Body of pancreas (tissue), 4 donors: ENCODE measurements around the gene SLC30A3.

ENCODE experiments used
- CTCF ChIP-seq, 7 experiments: fragments of 450-650 bp in 4 of 7; fragments of 200-600 bp in 3 of 7; sonication (generic) in 3 of 7; IDR thresholded peaks; one replicate each; pipeline ENCODE4 v1.5.1; 2016 to 2019; ENCODE audit warnings: antibody characterized with exemption in 7 of 7
- POLR2A ChIP-seq, 3 donors: fragments of 450-650 bp; IDR thresholded peaks; one replicate each; pipeline ENCODE4 v1.6.1; 2016; ENCODE audit warnings: antibody characterized with exemption in 3 of 3, mild to moderate bottlenecking in 2 of 3

GRCh38 chr2:27211943-27212625, 50.8 kb downstream of the SLC30A3 start, which contains the start of the genes ATRAID and SLC5A6:
- TF ChIP-seq CTCF (IDR thresholded peaks at IDR 0.05), result no peak
- TF ChIP-seq POLR2A (IDR thresholded peaks at IDR 0.05), result peak; percentile 78 to 89 (median 88)
